Trophoblast cell (in vitro differentiated cells and primary cell): ENCODE measurements around the gene CELA3A.
A peak's percentile ranks its signal among the peaks of the same experiment; 100 is the strongest.

Source experiments
- DNase-seq, 2 donors: peaks; one replicate each; pipeline ENCODE4 v3.0.0-alpha.2; 2016
- H2AFZ ChIP-seq: 2 replicates; pipeline ENCODE4 v1.6.1; 2013; ENCODE audit warnings: low read length, moderate library complexity, mild to moderate bottlenecking; ENCODE audit not compliant: insufficient read depth, poor library complexity
- H2AK5ac ChIP-seq: 2 replicates; pipeline ENCODE4 v1.6.1; 2013; ENCODE audit warnings: mild to moderate bottlenecking, low read length
- H2BK120ac ChIP-seq: 2 replicates; pipeline ENCODE4 v1.6.1; 2013; ENCODE audit warnings: low read length, mild to moderate bottlenecking, moderate library complexity; ENCODE audit not compliant: insufficient read depth, poor library complexity
- H2BK12ac ChIP-seq: 2 replicates; pipeline ENCODE4 v1.6.1; 2013; ENCODE audit warnings: mild to moderate bottlenecking, low read length, moderate library complexity
- H2BK5ac ChIP-seq: 2 replicates; pipeline ENCODE4 v1.6.1; 2013; ENCODE audit warnings: low read length, low read depth, moderate library complexity, mild to moderate bottlenecking; ENCODE audit not compliant: poor library complexity
- H3K14ac ChIP-seq: 2 replicates; pipeline ENCODE4 v1.6.1; 2013; ENCODE audit warnings: mild to moderate bottlenecking, low read length
- H3K18ac ChIP-seq: 2 replicates; pipeline ENCODE4 v1.6.1; 2013; ENCODE audit warnings: mild to moderate bottlenecking, low read length
- H3K23ac ChIP-seq: 2 replicates; pipeline ENCODE4 v1.6.1; 2013; ENCODE audit warnings: low read length
- H3K27ac ChIP-seq: 2 replicates; pipeline ENCODE4 v1.5.1; 2013; ENCODE audit warnings: low read depth, mild to moderate bottlenecking, inconsistent platforms, low read length, moderate library complexity
- H3K27me3 ChIP-seq: 2 replicates; pipeline ENCODE4 v1.6.1; 2013; ENCODE audit warnings: inconsistent platforms, mild to moderate bottlenecking, low read length, moderate library complexity; ENCODE audit not compliant: insufficient read depth
- H3K36me3 ChIP-seq, 2 experiments: 1 replicate in 1 of 2; 2 replicates in 1 of 2; pipeline ENCODE4 v1.6.1; 2013; ENCODE audit warnings: low read length in 2 of 2, mild to moderate bottlenecking in 2 of 2, moderate library complexity in 1 of 2; ENCODE audit not compliant: insufficient read depth in 2 of 2, control insufficient read depth in 1 of 2
- H3K4ac ChIP-seq: 2 replicates; pipeline ENCODE4 v1.6.1; 2013; ENCODE audit warnings: low read depth, mild to moderate bottlenecking, low read length, moderate library complexity
- H3K4me1 ChIP-seq, 2 experiments: 1 replicate in 1 of 2; 2 replicates in 1 of 2; pipeline ENCODE4 v1.6.1; 2013; ENCODE audit warnings: low read length in 2 of 2, mild to moderate bottlenecking in 2 of 2, moderate library complexity in 1 of 2; ENCODE audit not compliant: insufficient read depth in 2 of 2, control insufficient read depth in 1 of 2
- H3K4me2 ChIP-seq: 2 replicates; pipeline ENCODE4 v1.6.1; 2013; ENCODE audit warnings: inconsistent platforms, mild to moderate bottlenecking, low read length, moderate library complexity
- H3K4me3 ChIP-seq: 2 replicates; pipeline ENCODE4 v1.5.1; 2013; ENCODE audit warnings: mild to moderate bottlenecking, low read depth, low read length, inconsistent platforms
- H3K79me1 ChIP-seq: one replicate; pipeline ENCODE4 v1.6.1; 2013; ENCODE audit warnings: low read length
- H3K79me2 ChIP-seq: 2 replicates; pipeline ENCODE4 v1.6.1; 2013; ENCODE audit warnings: low read length, mild to moderate bottlenecking; ENCODE audit not compliant: control insufficient read depth, insufficient read depth, poor library complexity
- H3K9ac ChIP-seq: 2 replicates; pipeline ENCODE4 v1.6.1; 2013; ENCODE audit warnings: mild to moderate bottlenecking, low read length
- H3K9me3 ChIP-seq: 2 replicates; pipeline ENCODE4 v1.6.1; 2013; ENCODE audit warnings: low read depth, mild to moderate bottlenecking, control low read depth, inconsistent platforms, low read length; ENCODE audit not compliant: insufficient read depth
- H4K12ac ChIP-seq: 2 replicates; pipeline ENCODE4 v1.6.1; 2013; ENCODE audit warnings: low read depth, mild to moderate bottlenecking, low read length, moderate library complexity
- H4K8ac ChIP-seq: 2 replicates; pipeline ENCODE4 v1.6.1; 2013; ENCODE audit warnings: low read depth, mild to moderate bottlenecking, low read length, moderate library complexity
- H4K91ac ChIP-seq: one replicate; pipeline ENCODE4 v1.6.1; 2013; ENCODE audit warnings: low read depth, mild to moderate bottlenecking, low read length, moderate library complexity
- WGBS: extraction: QIAGEN DNeasy Blood & Tissue Kit; methylation state at CpG from one replicate; pipeline ENCODE4 v1.1.7; 2013; ENCODE audit warnings: missing lambda C conversion rate; ENCODE audit not compliant: insufficient read length, insufficient coverage; ENCODE audit errors: extremely low coverage; 5-methylcytosine and 5-hydroxymethylcytosine counted together

CELA3A gene

GRCh38 chr1:22026924-22027289, 25.4 kb downstream of the CELA3A start:
- H2BK12ac ChIP-seq, result no peak overlapping the region
- H3K4me1 ChIP-seq, result peaks cover 9 to 15% of the 10 kb centered on the region in 2 experiments
- H3K79me2 ChIP-seq, result peaks cover 6% of the 10 kb centered on the region
- DNase-seq, result no peak
- H3K36me3 ChIP-seq, result no peaks in the 10 kb centered on the region
- no peak overlapping the region for H3K27ac ChIP-seq
- no peak overlapping the region for H3K14ac ChIP-seq
- H3K27me3 ChIP-seq, result no peaks in the 10 kb centered on the region
- no peak overlapping the region for H3K23ac ChIP-seq
- H3K4me2 ChIP-seq, result no peak overlapping the region
- no peak overlapping the region for H2AFZ ChIP-seq
- H2AK5ac ChIP-seq, result no peak overlapping the region
- no peak overlapping the region for H2BK5ac ChIP-seq
- no peak overlapping the region for H4K12ac ChIP-seq
- WGBS, result no CpG with 5 or more reads among the region's 3 CpGs
- no peak overlapping the region for H4K8ac ChIP-seq
- no peak overlapping the region for H3K4me3 ChIP-seq
- H4K91ac ChIP-seq, result no peak overlapping the region
- H3K18ac ChIP-seq, result no peak overlapping the region
- peaks cover 2% of the 10 kb centered on the region for H3K9me3 ChIP-seq
- no peak overlapping the region for H3K4ac ChIP-seq
- peaks cover 10% of the 10 kb centered on the region for H3K79me1 ChIP-seq
- no peak overlapping the region for H2BK120ac ChIP-seq
- no peak overlapping the region for H3K9ac ChIP-seq

GRCh38 chr1:22030057-22030456, 28.6 kb downstream of the CELA3A start:
- Histone ChIP-seq H2BK120ac (no peak overlapping the region), H4K8ac (no peak overlapping the region), H4K91ac (no peak overlapping the region), H3K27ac (no peak overlapping the region), H2AFZ (no peak overlapping the region), H3K14ac (no peak overlapping the region), H3K4ac (no peak overlapping the region), H3K36me3 (no peaks in the 10 kb centered on the region), H4K12ac (no peak overlapping the region), H3K79me1 (peaks cover 5% of the 10 kb centered on the region), H3K27me3 (no peaks in the 10 kb centered on the region), H3K18ac (no peak overlapping the region), H3K23ac (no peak overlapping the region), H3K4me2 (no peak overlapping the region), H2BK5ac (no peak overlapping the region), H3K9ac (no peak overlapping the region), H3K79me2 (peaks cover 3% of the 10 kb centered on the region), H3K4me3 (no peak overlapping the region), H2AK5ac (no peak overlapping the region), H3K9me3 (peaks cover 2% of the 10 kb centered on the region), H3K4me1 (peaks cover 8 to 12% of the 10 kb centered on the region in 2 experiments), H2BK12ac (no peak overlapping the region)
- WGBS, result no CpG with 5 or more reads among the region's 4 CpGs
- DNase-seq, result no peak

GRCh38 chr1:22030473-22030872, 29.0 kb downstream of the CELA3A start:
- DNase-seq, result peak; percentile 19 to 56
- no peak overlapping the region for H3K27ac ChIP-seq
- H3K4ac ChIP-seq, result no peak overlapping the region
- no peak overlapping the region for H3K9ac ChIP-seq
- peaks cover 1% of the 10 kb centered on the region for H3K9me3 ChIP-seq
- H3K27me3 ChIP-seq, result no peaks in the 10 kb centered on the region
- H3K79me2 ChIP-seq, result peaks cover 2% of the 10 kb centered on the region
- peak overlapping the region; percentile 28 for H4K91ac ChIP-seq
- H3K36me3 ChIP-seq, result no peaks in the 10 kb centered on the region
- no peak overlapping the region for H3K4me3 ChIP-seq
- H2AK5ac ChIP-seq, result no peak overlapping the region
- no peak overlapping the region for H3K18ac ChIP-seq
- peaks cover 3% of the 10 kb centered on the region for H3K79me1 ChIP-seq
- no peak overlapping the region for H4K12ac ChIP-seq
- no CpG with 5 or more reads among the region's 3 CpGs for WGBS
- H3K4me1 ChIP-seq, result peaks cover 8 to 12% of the 10 kb centered on the region in 2 experiments
- no peak overlapping the region for H4K8ac ChIP-seq
- H3K4me2 ChIP-seq, result no peak overlapping the region
- no peak overlapping the region for H2BK120ac ChIP-seq
- H3K14ac ChIP-seq, result no peak overlapping the region
- H2BK12ac ChIP-seq, result no peak overlapping the region
- H2BK5ac ChIP-seq, result no peak overlapping the region
- no peak overlapping the region for H2AFZ ChIP-seq
- H3K23ac ChIP-seq, result no peak overlapping the region

GRCh38 chr1:22031214-22031962, 29.9 kb downstream of the CELA3A start:
- no peak overlapping the region for H3K23ac ChIP-seq
- peak overlapping the region; percentile 64 for H3K27ac ChIP-seq
- H2AFZ ChIP-seq, result peak overlapping the region; percentile 3
- H4K91ac ChIP-seq, result no peak overlapping the region
- H2AK5ac ChIP-seq, result no peak overlapping the region
- DNase-seq, result no peak
- no peak overlapping the region for H2BK12ac ChIP-seq
- no peaks in the 10 kb centered on the region for H3K36me3 ChIP-seq
- H3K9me3 ChIP-seq, result no peaks in the 10 kb centered on the region
- H3K4me3 ChIP-seq, result no peak overlapping the region
- peaks cover 8 to 9% of the 10 kb centered on the region in 2 experiments for H3K4me1 ChIP-seq
- H4K12ac ChIP-seq, result no peak overlapping the region
- no peak overlapping the region for H3K14ac ChIP-seq
- H3K79me2 ChIP-seq, result no peaks in the 10 kb centered on the region
- H4K8ac ChIP-seq, result peak overlapping the region; percentile 2
- H3K18ac ChIP-seq, result no peak overlapping the region
- no peak overlapping the region for H2BK120ac ChIP-seq
- H3K4me2 ChIP-seq, result peak overlapping the region; percentile 52
- no CpG with 5 or more reads among the region's 8 CpGs for WGBS
- H3K79me1 ChIP-seq, result no peaks in the 10 kb centered on the region
- H3K9ac ChIP-seq, result no peak overlapping the region
- no peaks in the 10 kb centered on the region for H3K27me3 ChIP-seq
- no peak overlapping the region for H2BK5ac ChIP-seq
- H3K4ac ChIP-seq, result no peak overlapping the region
